Measurements from ENCODE around the gene B4GALT2. TPM values are rescaled to one million over a fixed set of nuclear protein-coding genes. Genes with fewer than 3 reads are reported as not detected.

B4GALT2 gene
- total RNA-seq, 1 experiment from 2014 or later: 95.8 TPM

DNA sequence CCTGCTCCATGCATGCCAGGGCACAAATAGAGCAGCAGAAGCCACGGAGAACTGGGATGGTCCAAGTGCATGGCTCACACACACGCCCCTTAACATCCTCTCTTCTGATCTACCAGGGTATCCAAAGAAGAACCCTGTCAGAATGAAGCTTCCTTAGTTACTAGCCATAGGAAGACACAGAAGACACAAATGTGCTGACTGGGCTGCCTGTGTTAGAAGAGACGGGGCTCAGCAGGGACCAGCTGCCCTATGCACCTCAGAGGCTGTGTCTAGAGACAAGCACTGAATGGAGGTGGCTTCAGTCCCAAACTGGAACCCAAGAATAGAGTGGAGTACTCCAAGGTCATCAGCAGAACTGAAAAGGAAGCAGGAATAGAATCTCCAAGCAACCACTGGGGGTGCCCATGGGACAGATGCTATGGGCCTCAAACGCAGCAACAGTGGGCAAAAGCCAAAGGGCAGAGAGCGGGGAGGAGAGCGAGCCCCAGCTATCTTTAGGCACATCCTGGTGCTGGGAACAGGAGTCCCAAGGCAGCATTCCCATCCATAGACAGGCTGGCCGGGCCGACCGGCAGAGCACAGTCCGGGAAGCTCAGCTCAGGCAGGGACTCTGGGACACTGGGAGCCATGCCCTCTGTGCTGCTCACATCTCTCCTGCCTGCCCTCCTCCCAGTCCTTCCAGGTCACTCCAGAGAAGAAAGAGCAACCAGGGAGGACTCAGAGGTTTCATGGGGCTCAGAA, 42.7 kb downstream of the B4GALT2 start:
- Histone ChIP-seq H3K9me3 (no peaks in the 10 kb centered on the region), H3K36me3 (no peaks in the 10 kb centered on the region), H3K27me3 (no peaks in the 10 kb centered on the region), H3K4me3 (no peak overlapping the region)
- DNase-seq: no peak

DNA sequence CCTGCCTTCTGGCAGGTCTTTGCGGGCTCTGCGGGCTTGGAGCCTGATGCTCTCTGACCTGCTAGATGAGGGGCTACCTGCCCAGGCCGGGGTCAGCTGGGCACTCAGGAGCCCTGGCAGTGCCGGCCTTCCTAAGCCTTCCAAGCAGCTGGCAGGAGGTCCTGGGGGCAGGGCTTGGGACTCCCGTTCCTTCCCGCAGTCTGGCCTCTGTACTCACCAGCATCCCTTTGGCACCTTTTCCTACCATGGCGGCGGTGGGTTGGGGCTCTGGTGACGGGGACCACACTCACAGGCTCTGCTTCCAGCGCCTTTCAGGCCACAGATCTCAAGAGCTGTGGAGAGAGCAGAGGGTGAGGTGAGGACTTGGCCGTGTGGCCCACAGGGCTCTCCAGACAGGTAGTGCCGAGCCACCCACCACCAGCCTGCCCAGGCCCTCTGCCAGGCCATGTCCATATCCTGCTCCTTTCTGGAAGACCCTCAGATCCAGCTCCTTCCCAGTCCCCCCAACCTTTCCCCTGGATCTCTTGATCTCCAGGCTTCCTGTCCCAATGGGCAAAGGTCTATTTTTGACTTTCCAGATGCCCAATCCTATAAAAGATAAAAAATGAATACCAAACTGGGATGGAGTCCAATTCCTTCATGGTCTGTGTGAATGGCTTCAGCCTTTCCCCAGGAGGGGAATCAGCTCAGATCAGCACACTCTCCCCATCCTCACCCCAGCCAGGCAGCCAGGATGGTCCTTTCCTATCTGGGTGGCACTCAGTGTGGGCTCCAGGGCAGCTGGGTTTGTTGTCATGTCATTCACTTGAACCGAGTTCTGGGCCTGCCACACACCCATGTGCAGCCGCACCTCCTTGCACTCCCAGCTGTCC, 45.3 kb downstream of the B4GALT2 start:
- H3K27me3 ChIP-seq: no peaks in the 10 kb centered on the region
- no peak for DNase-seq
- no peaks in the 10 kb centered on the region for H3K36me3 ChIP-seq
- no peak overlapping the region for H3K4me3 ChIP-seq
- H3K9me3 ChIP-seq: no peaks in the 10 kb centered on the region

DNA sequence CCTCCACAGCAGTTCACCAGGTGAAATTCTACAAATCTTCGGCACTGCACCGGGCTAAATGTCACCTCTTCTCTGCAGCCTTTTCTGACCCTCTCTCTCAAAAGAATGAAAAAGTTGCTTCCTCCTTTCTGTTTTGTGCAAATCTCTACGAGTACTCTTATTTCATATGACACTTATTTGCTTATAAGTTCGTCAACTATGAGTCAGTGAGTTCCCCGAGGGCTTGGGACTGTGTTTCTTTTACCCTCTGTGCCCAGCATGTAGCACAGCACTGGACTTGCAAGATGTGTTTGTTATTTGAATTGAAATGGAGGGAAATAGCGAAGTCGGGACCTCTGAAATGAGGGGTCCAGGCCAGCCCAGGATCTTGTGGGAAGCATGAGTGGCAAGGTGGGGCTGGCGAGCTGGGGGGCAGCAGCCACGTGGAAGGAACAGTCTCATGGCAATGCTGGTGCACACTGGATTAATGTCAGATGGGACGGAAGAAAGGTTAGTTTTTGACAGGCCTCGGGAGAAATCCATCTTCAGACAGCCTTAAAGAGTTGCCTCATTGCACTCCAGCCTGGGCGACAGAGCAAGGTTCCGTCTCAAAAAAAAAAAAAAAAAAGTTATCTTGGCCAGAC, 46.0 kb downstream of the B4GALT2 start:
- no peaks in the 10 kb centered on the region for H3K27me3 ChIP-seq
- no peaks in the 10 kb centered on the region for H3K9me3 ChIP-seq
- H3K4me3 ChIP-seq: no peak overlapping the region
- no peaks in the 10 kb centered on the region for H3K36me3 ChIP-seq
- no peak for DNase-seq

DNA sequence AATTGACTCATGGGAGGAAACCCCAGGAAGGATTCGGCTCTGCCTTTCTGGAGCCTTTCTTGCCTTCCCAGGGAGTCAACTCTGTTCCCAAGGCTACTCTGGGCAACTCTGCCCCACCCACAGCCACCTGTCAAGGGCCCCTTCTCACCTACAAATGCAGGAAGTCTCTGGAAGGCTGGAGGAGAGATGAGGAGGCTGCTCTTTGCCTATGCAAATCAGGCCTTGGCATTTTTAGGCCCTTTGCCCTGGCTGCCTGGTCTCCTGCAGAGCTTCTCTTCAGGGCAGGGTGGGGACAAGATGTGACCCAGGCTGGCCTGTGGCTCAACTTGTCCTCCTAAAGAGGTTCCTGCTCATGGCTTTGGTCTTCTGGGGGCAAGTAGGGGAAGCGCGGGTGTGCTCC, 46.8 kb downstream of the B4GALT2 start:
- Histone ChIP-seq H3K4me3 (no peak overlapping the region), H3K9me3 (no peaks in the 10 kb centered on the region), H3K36me3 (no peaks in the 10 kb centered on the region), H3K27me3 (no peaks in the 10 kb centered on the region)
- DNase-seq: no peak

DNA sequence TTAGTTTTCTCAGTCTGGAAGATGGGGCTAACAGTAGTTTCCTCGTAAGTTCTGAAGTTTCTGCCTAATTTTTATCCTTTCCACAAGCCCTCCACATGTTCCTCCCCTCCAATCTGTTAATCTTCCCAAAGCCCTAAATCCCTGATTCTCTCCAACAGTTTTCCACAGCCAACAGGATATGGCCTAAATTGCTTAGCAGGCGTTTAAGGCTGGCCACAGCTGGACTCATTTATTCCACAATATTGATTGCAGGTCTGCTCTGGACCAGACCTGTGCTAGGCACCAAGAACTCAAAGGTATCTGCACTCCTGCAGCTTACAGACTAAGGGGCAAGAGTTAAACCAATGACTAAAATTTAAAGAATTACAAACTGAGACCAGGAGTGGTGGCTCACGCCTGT, 48.3 kb downstream of the B4GALT2 start:
- Histone ChIP-seq H3K36me3 (no peaks in the 10 kb centered on the region), H3K27me3 (no peaks in the 10 kb centered on the region)

DNA sequence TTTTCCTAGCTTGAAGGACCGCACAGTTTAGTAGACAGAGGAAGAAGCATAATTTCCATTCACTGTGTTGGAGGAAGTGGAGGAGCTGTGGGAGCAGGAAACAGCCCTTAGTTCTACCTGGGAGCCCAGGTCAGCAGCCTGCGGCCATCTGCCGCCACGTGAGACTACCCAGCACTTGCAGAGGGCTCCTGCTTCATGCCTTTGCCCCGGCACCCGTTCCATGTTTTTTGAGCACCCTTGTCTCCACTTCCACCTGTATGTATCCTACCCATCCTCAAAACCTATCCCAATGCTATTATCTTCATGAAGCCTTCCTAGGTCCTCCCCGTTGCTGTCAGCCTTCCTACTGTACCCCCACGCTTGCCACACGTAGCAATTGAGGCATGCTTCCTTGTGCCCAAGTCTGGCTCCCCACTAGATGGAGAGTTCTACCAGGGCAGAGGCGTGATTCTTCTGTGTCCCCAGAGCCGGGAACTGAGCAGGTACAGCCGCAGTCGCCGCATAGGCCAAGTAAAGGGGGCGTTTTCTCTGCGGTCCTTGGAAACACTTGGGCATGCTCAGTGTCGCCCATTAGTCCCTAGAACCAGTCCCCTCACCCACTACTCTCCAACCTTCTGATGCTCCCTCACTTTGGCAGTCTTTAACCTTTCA, 50.4 kb downstream of the B4GALT2 start:
- Histone ChIP-seq H3K4me3 (peak overlapping the region; percentile 92), H3K27me3 (no peaks in the 10 kb centered on the region), H3K9me3 (no peaks in the 10 kb centered on the region), H3K36me3 (no peaks in the 10 kb centered on the region)
- no peak for DNase-seq

More for the DNA sequence above, 48.3 kb downstream of the B4GALT2 start:
- Histone ChIP-seq H3K4me3 (no peak overlapping the region), H3K9me3 (no peaks in the 10 kb centered on the region)
- no peak for DNase-seq

DNA sequence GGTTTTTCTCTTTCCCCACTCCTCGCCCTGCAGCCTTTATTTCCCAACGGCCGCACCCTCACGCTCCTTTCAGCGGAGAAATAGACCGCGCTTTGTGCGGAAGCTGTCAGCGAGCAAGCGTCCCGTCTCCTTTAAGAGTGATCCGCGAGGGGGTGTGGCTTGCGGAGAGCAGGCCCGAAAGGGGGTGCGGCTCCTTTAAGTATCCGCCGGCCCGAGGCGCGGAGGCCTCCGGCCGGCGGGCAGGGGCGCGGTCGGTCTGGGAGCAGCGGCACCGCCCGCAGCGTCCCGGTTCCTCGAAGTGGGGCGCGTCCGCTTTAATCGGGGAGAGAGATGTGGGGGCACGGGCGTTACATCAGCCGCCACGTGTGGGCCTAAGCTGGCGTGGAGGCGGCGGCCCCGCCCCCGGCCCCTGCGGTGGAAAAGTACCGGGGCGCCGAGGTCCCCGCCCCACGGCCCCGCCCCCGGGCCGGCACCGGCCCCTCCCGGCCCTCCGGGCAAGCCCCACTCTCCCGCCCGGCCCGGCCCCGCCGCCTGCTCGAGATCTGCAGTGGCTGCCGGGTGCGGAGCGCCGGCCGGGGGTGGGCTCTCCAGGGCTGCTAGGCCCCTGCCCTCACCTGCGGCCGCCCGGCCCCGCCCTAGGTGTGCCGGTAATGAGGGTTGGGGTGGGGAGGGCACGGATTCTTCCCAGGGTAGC, 51.0 kb downstream of the B4GALT2 start:
- DNase-seq: peak; percentile 93
- no peaks in the 10 kb centered on the region for H3K27me3 ChIP-seq
- peak overlapping the region; percentile 92 for H3K4me3 ChIP-seq
- no peaks in the 10 kb centered on the region for H3K36me3 ChIP-seq
- H3K9me3 ChIP-seq: no peaks in the 10 kb centered on the region

DNA sequence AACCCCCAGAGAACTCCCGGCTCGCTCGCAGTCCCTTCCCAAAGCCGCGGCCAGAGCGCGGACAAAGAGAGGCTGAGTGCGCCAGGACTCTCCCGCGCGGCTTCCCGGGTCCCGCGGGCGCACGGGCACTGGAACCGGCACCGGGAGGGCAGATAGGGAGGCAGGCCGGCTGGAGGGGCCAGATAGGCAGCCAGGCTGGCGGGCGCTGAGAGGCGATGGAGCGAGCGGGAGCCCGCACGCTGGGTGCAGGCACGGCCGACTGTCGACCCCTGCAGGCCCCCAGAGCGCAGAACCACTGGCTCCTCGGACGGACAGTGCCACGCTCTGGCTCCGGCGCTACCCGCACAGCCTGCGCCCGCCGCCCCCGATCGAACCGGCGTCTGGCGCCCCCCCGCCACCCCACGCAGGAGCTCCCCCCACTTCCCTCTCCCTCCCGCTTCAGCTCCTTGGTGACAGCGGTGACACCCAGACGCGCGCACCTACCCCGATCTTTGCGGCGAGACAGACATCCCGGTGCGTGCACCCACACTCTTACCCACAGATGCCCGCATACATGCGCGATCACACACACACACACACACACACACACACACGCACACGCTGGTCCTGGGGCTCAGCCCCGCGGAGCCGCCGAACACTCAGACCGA, 51.7 kb downstream of the B4GALT2 start:
- DNase-seq: peak; percentile 50
- H3K4me3 ChIP-seq: peak overlapping the region; percentile 92
- H3K36me3 ChIP-seq: no peaks in the 10 kb centered on the region
- H3K9me3 ChIP-seq: no peaks in the 10 kb centered on the region
- no peaks in the 10 kb centered on the region for H3K27me3 ChIP-seq

DNA sequence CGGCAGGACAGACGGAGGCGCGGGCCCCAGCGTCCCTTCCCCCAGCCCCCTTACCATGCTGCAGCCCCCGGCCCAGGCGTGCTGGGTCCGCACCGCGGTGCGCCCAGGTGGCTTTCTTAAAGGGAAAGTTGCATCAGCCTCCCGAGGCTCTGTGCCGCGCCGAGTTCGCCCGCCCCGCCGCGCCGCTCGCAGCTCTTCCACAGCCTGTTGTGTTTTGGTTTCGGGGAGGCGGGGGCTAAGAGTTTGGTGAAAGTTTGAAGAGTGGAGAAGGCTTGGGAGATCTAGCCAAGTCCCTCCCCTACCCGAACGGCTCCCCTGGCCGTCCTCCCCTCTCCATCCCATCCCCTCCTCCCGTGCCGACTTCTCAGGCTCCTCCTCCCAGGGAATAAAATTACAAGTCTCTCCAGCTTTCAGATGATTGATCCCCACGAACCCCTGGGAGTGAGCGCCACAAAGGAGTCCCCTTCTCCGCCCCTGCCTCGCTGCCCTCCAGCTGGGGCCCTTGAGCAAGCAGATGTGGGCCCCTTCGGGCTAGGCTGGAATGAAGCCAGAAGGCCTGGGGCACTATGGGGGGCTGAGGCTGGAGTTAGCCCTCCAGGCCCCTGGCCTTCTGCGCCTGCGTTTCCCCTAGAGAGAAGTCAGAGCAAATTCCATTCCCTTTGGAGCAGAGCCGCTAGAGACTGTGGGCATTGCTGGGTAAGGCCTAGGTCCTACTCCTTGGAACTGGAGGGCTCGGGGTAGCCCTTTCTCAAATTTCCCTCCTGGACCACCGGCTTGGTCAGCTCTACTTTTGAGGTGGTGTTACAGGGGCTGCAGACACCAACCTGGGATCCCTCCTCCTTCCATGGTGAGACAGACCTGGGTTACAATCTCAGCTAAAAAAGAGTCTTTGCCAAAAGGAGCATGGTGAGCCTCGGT, 52.5 kb downstream of the B4GALT2 start, which contains the start of gene SLC6A9:
Gene SLC6A9, minus strand, starts transcription at position 211 of the 918 bp plus-strand sequence. CDS start 7,185 bp downstream, outside the sequence.
- H3K9me3 ChIP-seq: no peaks in the 10 kb centered on the region
- no peaks in the 10 kb centered on the region for H3K36me3 ChIP-seq
- peak within 1 kb of the TSS; percentile 92 for H3K4me3 ChIP-seq
- peak; percentile 76 for DNase-seq
- no peaks in the 10 kb centered on the region for H3K27me3 ChIP-seq

DNA sequence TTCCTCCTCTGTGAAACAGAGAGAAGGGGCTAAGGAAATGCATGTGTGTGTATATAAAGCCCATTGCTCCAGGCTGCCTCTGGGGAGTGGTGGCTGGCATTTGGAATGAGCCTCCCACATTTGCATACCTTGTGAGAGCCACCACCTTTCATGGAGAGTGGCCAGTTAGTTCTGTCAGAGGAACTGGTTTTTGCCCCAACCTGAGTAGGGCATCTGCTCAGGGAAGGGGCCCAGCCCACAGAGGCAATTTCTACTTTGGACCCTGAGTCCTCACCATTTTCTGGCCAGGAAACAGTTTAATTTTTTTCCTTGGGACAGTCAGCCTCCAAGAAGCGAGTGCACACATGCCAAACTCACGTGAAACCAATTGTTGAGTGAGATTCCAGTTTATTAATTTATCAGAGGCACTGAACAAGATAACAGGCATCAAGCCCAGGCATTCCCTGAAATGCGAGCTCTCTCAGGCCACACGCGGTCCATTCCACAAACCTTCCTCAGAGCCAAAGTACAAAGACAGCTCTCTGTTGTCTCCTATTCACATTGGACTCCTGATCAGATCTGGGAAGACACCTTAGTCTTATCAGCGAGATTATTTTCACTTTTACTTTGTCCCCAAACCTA, 53.3 kb downstream of the B4GALT2 start:
- Histone ChIP-seq H3K4me3 (no peak overlapping the region), H3K36me3 (no peaks in the 10 kb centered on the region), H3K9me3 (no peaks in the 10 kb centered on the region), H3K27me3 (no peaks in the 10 kb centered on the region)
- DNase-seq: no peak

DNA sequence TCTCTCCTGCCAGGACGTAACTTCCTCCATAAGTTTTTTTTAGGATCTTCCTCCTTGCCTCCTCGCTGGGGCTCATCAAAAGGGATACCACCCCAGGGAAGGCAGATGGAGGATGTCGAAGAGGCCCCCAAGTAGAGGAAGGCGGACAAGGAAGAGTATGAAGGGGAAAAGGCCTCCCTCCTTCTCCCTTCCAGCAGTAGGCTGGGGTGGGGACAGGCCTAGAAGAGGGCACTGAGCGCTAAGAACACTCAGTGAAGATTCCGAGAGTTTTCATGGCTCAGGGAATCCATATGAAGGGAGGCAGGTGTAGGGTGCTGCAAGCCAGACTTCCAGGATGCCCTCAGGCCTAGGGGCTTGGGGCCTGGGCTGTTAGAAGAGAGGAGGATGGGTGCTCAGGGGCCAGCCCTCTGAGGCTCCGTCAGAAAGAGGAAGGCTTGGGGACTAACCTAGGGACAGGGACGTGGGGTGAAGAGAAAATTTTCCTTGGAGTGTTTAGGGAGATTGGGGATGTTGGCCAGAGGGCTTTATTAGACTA, 54.1 kb downstream of the B4GALT2 start:
- DNase-seq: no peak
- no peaks in the 10 kb centered on the region for H3K9me3 ChIP-seq

DNA sequence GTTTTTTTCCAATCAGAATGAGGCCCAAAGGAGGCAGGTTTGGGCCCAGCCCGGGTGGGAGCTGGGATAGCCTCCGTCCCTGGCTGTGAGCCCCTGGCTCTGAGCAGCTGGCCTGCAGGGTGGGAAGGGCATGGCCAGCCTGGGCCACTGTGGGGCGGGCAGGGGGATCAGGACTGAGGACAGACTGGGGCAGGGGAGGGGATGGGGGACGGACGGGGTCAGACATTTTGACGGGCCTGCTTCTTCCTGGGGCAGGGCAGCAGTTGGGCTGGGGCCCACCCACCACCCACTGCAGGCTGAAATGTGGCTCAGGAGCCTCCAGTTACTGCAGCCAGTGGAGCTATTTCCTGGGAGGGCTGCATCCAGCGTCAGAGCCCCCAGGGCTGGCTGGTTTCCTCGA, 54.7 kb downstream of the B4GALT2 start:
- H3K4me3 ChIP-seq: no peak overlapping the region
- no peaks in the 10 kb centered on the region for H3K36me3 ChIP-seq
- no peaks in the 10 kb centered on the region for H3K27me3 ChIP-seq
- H3K9me3 ChIP-seq: no peaks in the 10 kb centered on the region
- no peak for DNase-seq

More for the DNA sequence above, 54.1 kb downstream of the B4GALT2 start:
- no peaks in the 10 kb centered on the region for H3K27me3 ChIP-seq
- no peak overlapping the region for H3K4me3 ChIP-seq
- H3K36me3 ChIP-seq: no peaks in the 10 kb centered on the region

DNA sequence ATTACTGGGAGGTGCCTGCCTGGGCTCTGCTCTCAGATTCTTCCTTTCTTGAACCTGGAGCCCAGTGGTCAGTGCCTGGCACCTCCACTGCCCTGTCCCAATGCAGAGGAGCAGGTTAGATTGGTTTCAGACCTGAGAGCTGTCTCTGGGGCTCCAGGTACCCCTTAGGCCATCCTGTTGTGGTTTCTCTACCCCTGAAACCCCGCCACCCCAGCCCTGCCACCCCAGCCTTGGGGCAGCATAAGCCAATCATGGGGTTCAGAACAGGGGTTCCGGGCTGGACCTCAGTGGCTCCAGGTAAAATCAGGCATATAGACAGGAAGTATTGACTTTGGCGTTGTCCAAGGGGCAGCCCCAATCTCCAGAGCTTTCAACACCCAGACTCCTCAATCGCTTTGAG, 55.4 kb downstream of the B4GALT2 start:
- DNase-seq: no peak
- Histone ChIP-seq H3K27me3 (no peaks in the 10 kb centered on the region), H3K36me3 (no peaks in the 10 kb centered on the region), H3K9me3 (no peaks in the 10 kb centered on the region), H3K4me3 (no peak overlapping the region)

DNA sequence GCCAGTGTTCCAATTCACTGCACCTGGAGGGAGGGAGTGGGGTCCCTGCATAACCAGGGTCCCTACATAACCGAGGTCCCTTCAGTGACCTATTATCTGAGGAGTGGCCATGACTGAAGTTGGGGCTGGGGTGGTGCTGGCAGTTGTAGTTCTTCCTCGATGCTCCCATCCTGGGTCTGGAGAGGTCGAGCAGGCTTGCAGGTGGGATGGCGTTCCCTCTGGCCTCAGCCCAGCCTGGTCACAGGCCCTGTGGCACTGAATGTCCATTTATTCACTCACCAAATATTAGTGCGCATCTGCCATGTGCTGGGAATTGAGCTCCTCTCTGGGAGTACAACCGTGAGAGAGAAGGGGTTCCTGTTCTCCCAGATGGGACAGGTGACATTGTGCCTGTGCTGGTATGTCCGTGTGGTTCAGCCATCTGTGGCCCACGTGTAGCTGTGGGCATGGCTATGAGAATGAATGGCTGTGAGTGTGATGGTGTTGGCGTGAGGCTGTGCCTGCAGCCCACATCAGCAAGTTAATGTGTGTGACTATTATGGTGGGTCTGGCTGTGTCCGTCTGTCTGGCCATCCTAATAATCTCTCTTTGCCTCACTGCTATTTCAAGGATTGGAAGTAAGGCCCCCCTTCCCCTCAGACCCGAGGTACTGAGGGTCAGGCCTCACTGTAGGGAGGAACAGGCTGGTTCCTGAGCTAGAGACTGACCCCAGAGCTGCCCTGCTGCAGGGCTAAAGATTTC, 56.1 kb downstream of the B4GALT2 start:
- Histone ChIP-seq H3K9me3 (no peaks in the 10 kb centered on the region), H3K4me3 (no peak overlapping the region), H3K36me3 (no peaks in the 10 kb centered on the region), H3K27me3 (no peaks in the 10 kb centered on the region)
- no peak for DNase-seq
